ENCODE measurements around the gene RBBP4.

Gene RBBP4

GRCh38 chr1:32680642-32681041 lies 29.6 kb downstream of the RBBP4 start:
- H3K4me2 ChIP-seq (ENCODE audit: insufficient read depth, low read length): no peak overlapping the region
- DNase-seq (no peak), ATAC-seq (ENCODE audit: insufficient read depth, low read depth) (no peak)
- no peak overlapping the region for H3K27ac ChIP-seq (ENCODE audit: low read length)
- no peak overlapping the region for H3K9ac ChIP-seq (ENCODE audit: low read depth, low read length)
- H3K4me3 ChIP-seq (ENCODE audit: low read depth in 1 of 2, low read length in 2 of 2): no peak overlapping the region
- H2AFZ ChIP-seq (ENCODE audit: low read depth, low read length): no peak overlapping the region
- no peaks in the 10 kb centered on the region for H3K9me3 ChIP-seq (ENCODE audit: insufficient read depth, low read length, severe bottlenecking)
- no peaks in the 10 kb centered on the region for H3K4me1 ChIP-seq (ENCODE audit: insufficient read depth, low read length)
- H3K36me3 ChIP-seq (ENCODE audit: insufficient read depth, low read length): peaks cover 98% of the 10 kb centered on the region
- H3K79me2 ChIP-seq (ENCODE audit: insufficient read depth, low read length): 0 out of 2 replicates have a peak, but pooled peaks cover 2% of the 10 kb centered on the region
- no peak for TF ChIP-seq CTCF (IDR thresholded peaks at IDR 0.05; ENCODE audit: borderline replicate concordance, extremely low read depth, low read length, poor library complexity, severe bottlenecking)
- no peak for TF ChIP-seq EZH2 (IDR thresholded peaks at IDR 0.05; ENCODE audit: borderline replicate concordance, low read depth, low read length, severe bottlenecking)
- H4K20me1 ChIP-seq (ENCODE audit: insufficient read depth, low read length): peaks cover 11% of the 10 kb centered on the region; the same call in 1 of the 2 replicates
- no peaks in the 10 kb centered on the region for H3K27me3 ChIP-seq (ENCODE audit: insufficient read depth, low read length, poor library complexity)

DNA sequence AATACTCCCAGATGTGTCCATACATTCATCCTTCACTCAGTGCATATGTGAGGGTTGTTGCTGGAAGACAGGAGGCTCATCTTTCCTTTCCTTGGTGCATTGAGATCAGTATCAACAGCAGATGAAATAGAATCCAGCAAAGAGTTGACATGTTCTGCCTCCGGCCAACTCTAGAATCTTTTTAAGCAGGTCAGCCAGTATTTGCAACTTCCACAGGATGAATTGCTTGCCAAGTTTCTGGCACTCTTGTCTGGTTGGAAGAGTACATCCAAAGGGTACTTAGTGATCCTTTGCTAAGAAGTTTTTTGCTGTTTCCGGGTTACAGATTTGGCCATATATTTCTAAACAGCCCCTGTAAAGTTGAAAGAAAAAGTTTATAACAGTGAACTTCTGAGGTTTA lies 30.5 kb downstream of the RBBP4 start:
- no peak for ATAC-seq (ENCODE audit: insufficient read depth, low read depth)
- no peaks in the 10 kb centered on the region for H3K27me3 ChIP-seq (ENCODE audit: insufficient read depth, low read length, poor library complexity)
- H2AFZ ChIP-seq (ENCODE audit: low read depth, low read length): no peak overlapping the region
- H3K9ac ChIP-seq (ENCODE audit: low read depth, low read length): no peak overlapping the region
- TF ChIP-seq EZH2 (IDR thresholded peaks at IDR 0.05; ENCODE audit: borderline replicate concordance, low read depth, low read length, severe bottlenecking): no peak
- no peak for TF ChIP-seq CTCF (IDR thresholded peaks at IDR 0.05; ENCODE audit: borderline replicate concordance, extremely low read depth, low read length, poor library complexity, severe bottlenecking)
- H3K4me3 ChIP-seq (ENCODE audit: low read depth in 1 of 2, low read length in 2 of 2): no peak overlapping the region
- H4K20me1 ChIP-seq (ENCODE audit: insufficient read depth, low read length): peaks cover 8% of the 10 kb centered on the region; the same call in 1 of the 2 replicates
- no peaks in the 10 kb centered on the region for H3K4me1 ChIP-seq (ENCODE audit: insufficient read depth, low read length)
- no peak for DNase-seq
- H3K79me2 ChIP-seq (ENCODE audit: insufficient read depth, low read length): 0 out of 2 replicates have a peak, but pooled peaks cover 2% of the 10 kb centered on the region
- no peak overlapping the region for H3K4me2 ChIP-seq (ENCODE audit: insufficient read depth, low read length)
- peaks cover 98% of the 10 kb centered on the region for H3K36me3 ChIP-seq (ENCODE audit: insufficient read depth, low read length)
- no peak overlapping the region for H3K27ac ChIP-seq (ENCODE audit: low read length)
- H3K9me3 ChIP-seq (ENCODE audit: insufficient read depth, low read length, severe bottlenecking): no peaks in the 10 kb centered on the region

GRCh38 chr1:32681999-32682398 lies 31.0 kb downstream of the RBBP4 start:
- peaks cover 5% of the 10 kb centered on the region; the same call in 1 of the 2 replicates for H4K20me1 ChIP-seq (ENCODE audit: insufficient read depth, low read length)
- ATAC-seq (ENCODE audit: insufficient read depth, low read depth): no peak
- H3K9ac ChIP-seq (ENCODE audit: low read depth, low read length): no peak overlapping the region
- no peaks in the 10 kb centered on the region for H3K9me3 ChIP-seq (ENCODE audit: insufficient read depth, low read length, severe bottlenecking)
- no peak for DNase-seq
- no peaks in the 10 kb centered on the region for H3K4me1 ChIP-seq (ENCODE audit: insufficient read depth, low read length)
- no peak overlapping the region for H2AFZ ChIP-seq (ENCODE audit: low read depth, low read length)
- no peak overlapping the region for H3K27ac ChIP-seq (ENCODE audit: low read length)
- no peaks in the 10 kb centered on the region for H3K27me3 ChIP-seq (ENCODE audit: insufficient read depth, low read length, poor library complexity)
- TF ChIP-seq CTCF (IDR thresholded peaks at IDR 0.05; ENCODE audit: borderline replicate concordance, extremely low read depth, low read length, poor library complexity, severe bottlenecking) (no peak), EZH2 (IDR thresholded peaks at IDR 0.05; ENCODE audit: borderline replicate concordance, low read depth, low read length, severe bottlenecking) (no peak)
- H3K79me2 ChIP-seq (ENCODE audit: insufficient read depth, low read length): 0 out of 2 replicates have a peak, but pooled peaks cover 2% of the 10 kb centered on the region
- peaks cover 96% of the 10 kb centered on the region for H3K36me3 ChIP-seq (ENCODE audit: insufficient read depth, low read length)
- no peak overlapping the region for H3K4me3 ChIP-seq (ENCODE audit: low read depth in 1 of 2, low read length in 2 of 2)
- H3K4me2 ChIP-seq (ENCODE audit: insufficient read depth, low read length): no peak overlapping the region

- no peaks in the 10 kb centered on the region for H3K4me1 ChIP-seq (ENCODE audit: insufficient read depth, low read length)
- H4K20me1 ChIP-seq (ENCODE audit: insufficient read depth, low read length): peaks cover 5% of the 10 kb centered on the region; the same call in 1 of the 2 replicates
- no peak for TF ChIP-seq EZH2 (IDR thresholded peaks at IDR 0.05; ENCODE audit: borderline replicate concordance, low read depth, low read length, severe bottlenecking)
- TF ChIP-seq CTCF (IDR thresholded peaks at IDR 0.05; ENCODE audit: borderline replicate concordance, extremely low read depth, low read length, poor library complexity, severe bottlenecking): no peak
- no peaks in the 10 kb centered on the region for H3K79me2 ChIP-seq (ENCODE audit: insufficient read depth, low read length)
- H3K27ac ChIP-seq (ENCODE audit: low read length): no peak overlapping the region
- no peak overlapping the region for H3K4me3 ChIP-seq (ENCODE audit: low read depth in 1 of 2, low read length in 2 of 2)
- DNase-seq (no peak), ATAC-seq (ENCODE audit: insufficient read depth, low read depth) (no peak)
- H3K9me3 ChIP-seq (ENCODE audit: insufficient read depth, low read length, severe bottlenecking): no peaks in the 10 kb centered on the region
- H3K4me2 ChIP-seq (ENCODE audit: insufficient read depth, low read length): no peak overlapping the region
- H3K27me3 ChIP-seq (ENCODE audit: insufficient read depth, low read length, poor library complexity): no peaks in the 10 kb centered on the region
- peaks cover 82% of the 10 kb centered on the region for H3K36me3 ChIP-seq (ENCODE audit: insufficient read depth, low read length)
- H2AFZ ChIP-seq (ENCODE audit: low read depth, low read length): no peak overlapping the region
- no peak overlapping the region for H3K9ac ChIP-seq (ENCODE audit: low read depth, low read length)
These were observed 32.4 kb downstream of the RBBP4 start for GRCh38 chr1:32683397-32683796.
